RWPE1 (cell line): Measurements from ENCODE around the gene GALNTL6.

Experiments
- CTCF ChIA-PET: fragments of 350-600 bp; sonication (Branson Sonifier 250); formaldehyde crosslinking; extraction: SDS; loops from one replicate; lab custom pipeline; 2021; lab: Yijun Ruan, JAX
- POLR2A ChIA-PET: fragments of 400-600 bp; formaldehyde crosslinking; extraction: SDS; loops from one replicate; lab custom pipeline; 2020; ENCODE audit warnings: antibody characterized with exemption; ENCODE audit not compliant: low non-redundant PET; lab: Yijun Ruan, JAX
- DNase-seq: peaks from one replicate; pipeline ENCODE4 v3.0.0; 2012; ENCODE audit warnings: low spot score
- H3K27ac ChIP-seq: fragments of 450-650 bp; 2 replicates; pipeline ENCODE4 v1.5.1; 2017
- TF ChIP-seq, protein P1 (sequence below): fragments of 450-650 bp; conservative IDR thresholded peaks from 2 replicates; pipeline ENCODE4 v1.5.1; 2017; ENCODE audit warnings: low read depth, mild to moderate bottlenecking

GALNTL6 gene

GRCh38 chr4:171812665-171813525 lies at the start of gene GALNTL6:
TSS of gene GALNTL6 (plus strand) at chr4:171813404.
- POLR2A ChIA-PET, result no interaction called here
- TF ChIP-seq, protein P1, sequence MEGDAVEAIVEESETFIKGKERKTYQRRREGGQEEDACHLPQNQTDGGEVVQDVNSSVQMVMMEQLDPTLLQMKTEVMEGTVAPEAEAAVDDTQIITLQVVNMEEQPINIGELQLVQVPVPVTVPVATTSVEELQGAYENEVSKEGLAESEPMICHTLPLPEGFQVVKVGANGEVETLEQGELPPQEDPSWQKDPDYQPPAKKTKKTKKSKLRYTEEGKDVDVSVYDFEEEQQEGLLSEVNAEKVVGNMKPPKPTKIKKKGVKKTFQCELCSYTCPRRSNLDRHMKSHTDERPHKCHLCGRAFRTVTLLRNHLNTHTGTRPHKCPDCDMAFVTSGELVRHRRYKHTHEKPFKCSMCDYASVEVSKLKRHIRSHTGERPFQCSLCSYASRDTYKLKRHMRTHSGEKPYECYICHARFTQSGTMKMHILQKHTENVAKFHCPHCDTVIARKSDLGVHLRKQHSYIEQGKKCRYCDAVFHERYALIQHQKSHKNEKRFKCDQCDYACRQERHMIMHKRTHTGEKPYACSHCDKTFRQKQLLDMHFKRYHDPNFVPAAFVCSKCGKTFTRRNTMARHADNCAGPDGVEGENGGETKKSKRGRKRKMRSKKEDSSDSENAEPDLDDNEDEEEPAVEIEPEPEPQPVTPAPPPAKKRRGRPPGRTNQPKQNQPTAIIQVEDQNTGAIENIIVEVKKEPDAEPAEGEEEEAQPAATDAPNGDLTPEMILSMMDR, result no peak

GRCh38 chr4:171765514-171765913 lies 47.7 kb upstream of the GALNTL6 start:
- DNase-seq, result no peak
- CTCF ChIA-PET, result no interaction called here
- POLR2A ChIA-PET, result no interaction called here
- TF ChIP-seq, protein P1, result no peak
- H3K27ac ChIP-seq, result no peak overlapping the region

More at GRCh38 chr4:171812665-171813525, at the start of gene GALNTL6:
- no peak within 1 kb of the TSS for H3K27ac ChIP-seq
- no peak for DNase-seq
- CTCF ChIA-PET, result no interaction called here

- POLR2A ChIA-PET, result no interaction called here
- TF ChIP-seq, protein P1, result no peak
- no peak overlapping the region for H3K27ac ChIP-seq
- no peak for DNase-seq
- CTCF ChIA-PET, result no interaction called here
Observed at GRCh38 chr4:171774642-171775190, 38.5 kb upstream of the GALNTL6 start.

- no peak overlapping the region for H3K27ac ChIP-seq
- TF ChIP-seq, protein P1, result no peak
- CTCF ChIA-PET, result no interaction called here
- POLR2A ChIA-PET, result no interaction called here
- no peak for DNase-seq
Observed at GRCh38 chr4:171779301-171779700, 33.9 kb upstream of the GALNTL6 start.

DNA sequence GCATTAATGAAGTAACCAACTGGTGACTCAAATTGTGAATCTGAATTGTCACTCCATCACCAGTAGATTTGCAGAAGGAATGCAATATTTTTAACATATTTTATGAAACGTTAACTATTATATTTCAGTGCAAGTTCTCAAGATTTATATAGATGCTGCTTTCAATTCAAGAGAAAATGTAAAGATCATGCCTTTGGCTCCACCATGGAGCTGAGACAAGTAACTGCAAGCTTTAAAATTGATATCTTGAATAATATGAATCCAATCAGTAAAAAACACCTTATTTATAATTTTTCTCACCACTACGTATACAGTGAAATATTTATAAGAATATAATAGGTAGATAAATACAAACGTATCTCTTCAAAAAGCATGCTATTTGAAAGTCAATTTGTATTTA lies 27.8 kb upstream of the GALNTL6 start:
- H3K27ac ChIP-seq, result no peak overlapping the region
- TF ChIP-seq, protein P1, result no peak
- ChIA-PET CTCF (no interaction called here), POLR2A (no interaction called here)
- no peak for DNase-seq

DNA sequence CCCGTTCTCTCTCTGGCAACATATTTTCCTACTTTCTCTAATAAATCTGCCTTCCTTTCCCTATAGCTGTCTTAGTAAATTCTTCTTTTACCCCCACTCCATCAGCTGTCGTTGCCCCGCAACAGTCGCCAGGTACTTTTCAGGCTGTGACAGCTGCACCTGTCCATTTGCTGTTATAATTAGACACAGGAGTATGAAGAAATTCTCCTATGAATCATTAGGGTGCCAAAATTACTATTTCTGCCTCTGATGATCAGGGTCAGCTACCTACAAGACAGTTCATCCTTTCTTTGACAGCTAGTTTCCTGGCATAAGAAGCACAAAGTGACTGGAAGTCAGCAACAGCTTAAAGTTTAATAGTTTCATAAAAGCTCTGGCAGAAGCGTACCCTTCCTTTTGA lies 19.5 kb upstream of the GALNTL6 start:
- TF ChIP-seq, protein P1, result no peak
- no peak overlapping the region for H3K27ac ChIP-seq
- DNase-seq, result no peak
- CTCF ChIA-PET, result no interaction called here
- POLR2A ChIA-PET, result no interaction called here
